ENCODE measurements around the gene ZNFX1. TPM values are rescaled to one million over a fixed set of nuclear protein-coding genes. Genes with fewer than 3 reads are reported as not detected.

Gene ZNFX1
- total RNA-seq, 1 experiment from 2014 or later: 11.0 TPM

GRCh38 chr20:49312661-49313060 lies 34.8 kb upstream of the ZNFX1 start:
- TF ChIP-seq E2F1 (CRISPR knock-in tag; IDR thresholded peaks at IDR 0.05): no peak
- no peak for TF ChIP-seq FOXK1 (CRISPR knock-in tag; IDR thresholded peaks at IDR 0.05)
- no peak for TF ChIP-seq GABPB1 (CRISPR knock-in tag; IDR thresholded peaks at IDR 0.05)
- no peak for TF ChIP-seq NR1H2 (CRISPR knock-in tag; IDR thresholded peaks at IDR 0.05)
- no peak for TF ChIP-seq PREB (CRISPR knock-in tag; IDR thresholded peaks at IDR 0.05; ENCODE audit: borderline replicate concordance)
- H3K4me1 Mint-ChIP-seq: no peaks in the 10 kb centered on the region
- peaks cover 14% of the 10 kb centered on the region for H3K9me3 Mint-ChIP-seq
- ChIA-PET POLR2A (interaction anchor here (0.5 kb wide), 1 partner anchor 282 kb away, joined by 3 read pairs; no protein-coding TSS in a partner anchor), CTCF (no interaction called here)
- ATAC-seq (no peak), DNase-seq (ENCODE audit: low spot score) (no peak)
- H3K27me3 Mint-ChIP-seq (ENCODE audit: low read depth): peaks cover 46% of the 10 kb centered on the region
- H3K27ac Mint-ChIP-seq: no peak overlapping the region
- H3K36me3 Mint-ChIP-seq: no peaks in the 10 kb centered on the region
- no peak overlapping the region for H3K4me3 Mint-ChIP-seq

- CTCF ChIA-PET: interaction anchor here (0.7 to 1.0 kb wide), 2 partner anchors 9 to 422 kb away, joined by 3 to 4 read pairs; no protein-coding TSS in a partner anchor
- no peak for TF ChIP-seq ARID4B (CRISPR knock-in tag; IDR thresholded peaks at IDR 0.05; ENCODE audit: borderline replicate concordance)
- no peak for TF ChIP-seq NFYB (CRISPR knock-in tag; conservative IDR thresholded peaks at IDR 0.05; ENCODE audit: low read depth)
- TF ChIP-seq GRHL2 (CRISPR knock-in tag; IDR thresholded peaks at IDR 0.05; ENCODE audit: insufficient replicate concordance, severe bottlenecking): no peak
- TF ChIP-seq NR1H2 (CRISPR knock-in tag; IDR thresholded peaks at IDR 0.05): no peak
- no peak for TF ChIP-seq ZNF219 (CRISPR knock-in tag; IDR thresholded peaks at IDR 0.05; ENCODE audit: borderline replicate concordance)
- TF ChIP-seq ELF4 (CRISPR knock-in tag; IDR thresholded peaks at IDR 0.05; ENCODE audit: low read depth): no peak
- TF ChIP-seq CREB1 (CRISPR knock-in tag; IDR thresholded peaks at IDR 0.05): no peak
- no peak for TF ChIP-seq ZNF532 (CRISPR knock-in tag; IDR thresholded peaks at IDR 0.05; ENCODE audit: borderline replicate concordance)
- TF ChIP-seq CDX4 (CRISPR knock-in tag; IDR thresholded peaks at IDR 0.05; ENCODE audit: borderline replicate concordance): no peak
- no peak for TF ChIP-seq ATF3 (CRISPR knock-in tag; conservative IDR thresholded peaks at IDR 0.05)
- TF ChIP-seq FOXP1 (CRISPR knock-in tag; IDR thresholded peaks at IDR 0.05; ENCODE audit: borderline replicate concordance): no peak
- Mint-ChIP-seq H3K27ac (no peak overlapping the region), H3K27me3 (ENCODE audit: low read depth) (peaks cover 26% of the 10 kb centered on the region), H3K9me3 (peaks cover 14% of the 10 kb centered on the region), H3K4me3 (no peak overlapping the region), H3K36me3 (no peaks in the 10 kb centered on the region), H3K4me1 (peaks cover 10% of the 10 kb centered on the region)
- POLR2A ChIA-PET: interaction anchor here (0.5 kb wide), 1 partner anchor 22 kb away, joined by 3 read pairs; no protein-coding TSS in a partner anchor
- DNase-seq (ENCODE audit: low spot score) (no peak), ATAC-seq (no peak)
Observed at GRCh38 chr20:49310705-49311104, 32.8 kb upstream of the ZNFX1 start.

All from WTC11 (cell line).